Adrenal gland (tissue), 5 donors: ENCODE results near the gene NR1D2.

Experiments used
- CTCF ChIP-seq, 6 experiments: fragments of 450-650 bp in 4 of 6; fragments of 200-600 bp in 2 of 6; sonication (generic) in 1 of 6; IDR thresholded peaks; 1 replicate in 5 of 6; 2 replicates in 1 of 6; pipeline versions ENCODE4 v1.5.1 to v1.8.0; 2016 to 2021; ENCODE audit warnings: antibody characterized with exemption in 6 of 6, mild to moderate bottlenecking in 2 of 6, moderate library complexity in 1 of 6
- POLR2A ChIP-seq, 2 donors: fragments of 450-650 bp; IDR thresholded peaks; one replicate each; pipeline ENCODE4 v1.6.1; 2017; ENCODE audit warnings: antibody characterized with exemption in 2 of 2, mild to moderate bottlenecking in 2 of 2, moderate library complexity in 1 of 2
- donor health status: DM: no; HTN: no; CAD: no.

- TF ChIP-seq CTCF (IDR thresholded peaks at IDR 0.05): no peak
- TF ChIP-seq POLR2A (IDR thresholded peaks at IDR 0.05): no peak
Observed at GRCh38 chr3:24019585-24019984, 74.5 kb downstream of the NR1D2 start.
